C4-2B (cell line): ENCODE data around the gene GPATCH4.

ENCODE experiments used
- H3K27ac ChIP-seq: fragments of 450-650 bp; 2 replicates; pipeline ENCODE4 v1.5.1; 2017
- CTCF ChIP-seq: fragments of 450-650 bp; conservative IDR thresholded peaks from 2 replicates; pipeline ENCODE4 v1.5.1; 2017; ENCODE audit warnings: mild to moderate bottlenecking
- ZFX ChIP-seq: fragments of 450-650 bp; IDR thresholded peaks from 2 replicates; pipeline ENCODE4 v1.6.1; 2017

The GPATCH4 gene

GRCh38 chr1:156601122-156601830, at the start of gene GPATCH4:
Gene GPATCH4 (minus strand): TSS chr1:156601479.
- peak within 1 kb of the TSS; percentile 83 for H3K27ac ChIP-seq
- no peak for TF ChIP-seq ZFX
- no peak for TF ChIP-seq CTCF

GRCh38 chr1:156648951-156649350, 47.7 kb upstream of the GPATCH4 start:
- H3K27ac ChIP-seq = no peak overlapping the region
- no peak for TF ChIP-seq ZFX
- no peak for TF ChIP-seq CTCF

GRCh38 chr1:156648496-156648895, 47.2 kb upstream of the GPATCH4 start:
- no peak overlapping the region for H3K27ac ChIP-seq
- TF ChIP-seq CTCF (no peak), ZFX (no peak)

GRCh38 chr1:156647351-156647750, 46.1 kb upstream of the GPATCH4 start:
- TF ChIP-seq ZFX (no peak), CTCF (no peak)
- H3K27ac ChIP-seq = no peak overlapping the region

GRCh38 chr1:156646738-156647211, 45.5 kb upstream of the GPATCH4 start:
- TF ChIP-seq CTCF = no peak
- no peak for TF ChIP-seq ZFX
- no peak overlapping the region for H3K27ac ChIP-seq

- TF ChIP-seq CTCF (no peak), ZFX (no peak)
Observed at GRCh38 chr1:156645666-156646065, 44.4 kb upstream of the GPATCH4 start.

GRCh38 chr1:156645056-156645455, 43.8 kb upstream of the GPATCH4 start:
- H3K27ac ChIP-seq = no peak overlapping the region
- TF ChIP-seq CTCF = no peak
- no peak for TF ChIP-seq ZFX

More at GRCh38 chr1:156645666-156646065, 44.4 kb upstream of the GPATCH4 start:
- no peak overlapping the region for H3K27ac ChIP-seq
